Measurements from ENCODE around the gene SDSL.

DNA sequence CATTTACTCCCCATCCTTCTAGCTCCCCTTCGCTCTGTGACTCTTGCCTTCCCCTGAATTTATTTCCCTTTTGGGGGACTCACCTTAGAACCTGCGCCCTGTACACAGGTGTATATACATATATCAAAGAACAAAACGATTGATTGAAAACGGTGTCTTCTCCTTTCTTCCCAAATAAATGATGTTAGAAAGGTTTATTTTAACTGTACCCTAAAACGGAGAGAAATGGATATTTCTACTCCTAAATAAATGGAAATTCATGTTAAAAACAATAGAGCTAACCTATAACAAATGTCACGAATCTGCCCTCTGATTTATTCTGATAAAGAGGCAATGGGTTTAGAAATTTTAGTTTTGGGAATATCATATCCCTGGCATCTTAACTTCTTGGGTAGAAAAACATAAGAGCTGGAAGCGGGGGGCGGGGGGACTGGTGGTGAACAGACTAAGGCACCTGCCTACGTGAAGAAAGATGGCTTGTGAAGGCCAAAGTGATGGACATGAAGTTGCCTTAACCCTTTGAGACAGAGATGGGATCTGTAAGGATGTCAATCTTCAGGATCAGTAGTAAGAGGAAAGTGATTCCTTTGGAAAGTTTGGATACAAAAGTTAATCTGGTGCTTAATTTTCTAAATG is 58.3 kb downstream of the SDSL start:
- TF ChIP-seq, protein P1, sequence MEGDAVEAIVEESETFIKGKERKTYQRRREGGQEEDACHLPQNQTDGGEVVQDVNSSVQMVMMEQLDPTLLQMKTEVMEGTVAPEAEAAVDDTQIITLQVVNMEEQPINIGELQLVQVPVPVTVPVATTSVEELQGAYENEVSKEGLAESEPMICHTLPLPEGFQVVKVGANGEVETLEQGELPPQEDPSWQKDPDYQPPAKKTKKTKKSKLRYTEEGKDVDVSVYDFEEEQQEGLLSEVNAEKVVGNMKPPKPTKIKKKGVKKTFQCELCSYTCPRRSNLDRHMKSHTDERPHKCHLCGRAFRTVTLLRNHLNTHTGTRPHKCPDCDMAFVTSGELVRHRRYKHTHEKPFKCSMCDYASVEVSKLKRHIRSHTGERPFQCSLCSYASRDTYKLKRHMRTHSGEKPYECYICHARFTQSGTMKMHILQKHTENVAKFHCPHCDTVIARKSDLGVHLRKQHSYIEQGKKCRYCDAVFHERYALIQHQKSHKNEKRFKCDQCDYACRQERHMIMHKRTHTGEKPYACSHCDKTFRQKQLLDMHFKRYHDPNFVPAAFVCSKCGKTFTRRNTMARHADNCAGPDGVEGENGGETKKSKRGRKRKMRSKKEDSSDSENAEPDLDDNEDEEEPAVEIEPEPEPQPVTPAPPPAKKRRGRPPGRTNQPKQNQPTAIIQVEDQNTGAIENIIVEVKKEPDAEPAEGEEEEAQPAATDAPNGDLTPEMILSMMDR (conservative IDR thresholded peaks at IDR 0.05; ENCODE audit: low read length): no peak
- no peak for TF ChIP-seq EZH2phosphoT487 (IDR thresholded peaks at IDR 0.05; ENCODE audit: borderline replicate concordance)

Data from Loucy (cell line).